ENCODE results near the gene RPL11.
"Not testable (repeated sequence)": the region's sequence is repeated elsewhere in the genome, so short reads cannot be mapped to it uniquely, and the experiment has no call there.

RPL11 gene

GRCh38 chr1:23685197-23685596 lies 6.4 kb upstream of the RPL11 start:
- H3K9ac ChIP-seq (ENCODE audit: low read depth, low read length, poor library complexity); H3K4me3 ChIP-seq (ENCODE audit: low read length in 2 of 2); H3K36me3 ChIP-seq (replicated peaks in 1 of 2; ENCODE audit: control insufficient read depth in 2 of 2, insufficient read depth in 2 of 2, low read length in 2 of 2); H3K79me1 ChIP-seq (ENCODE audit: low read depth, low read length); H2BK120ac ChIP-seq (ENCODE audit: low read depth, low read length); H3K23ac ChIP-seq (ENCODE audit: low read depth, low read length, poor library complexity); H4K91ac ChIP-seq (ENCODE audit: low read depth, low read length, poor library complexity); DNase-seq (ENCODE audit: low spot score); H3K4me2 ChIP-seq (ENCODE audit: insufficient read depth, low read length, poor library complexity, severe bottlenecking); H3K9me3 ChIP-seq (replicated peaks in 1 of 2; ENCODE audit: control insufficient read depth in 2 of 2, insufficient read depth in 1 of 2, low read depth in 1 of 2, low read length in 2 of 2); H2AK5ac ChIP-seq (ENCODE audit: low read depth, low read length); H3K4me1 ChIP-seq (ENCODE audit: control insufficient read depth in 2 of 2, insufficient read depth in 1 of 2, low read depth in 1 of 2, low read length in 2 of 2); H3K27ac ChIP-seq (replicated peaks; ENCODE audit: low read length); H3K27me3 ChIP-seq (ENCODE audit: control insufficient read depth in 3 of 3, insufficient read depth in 3 of 3, low read depth in 1 of 3, low read length in 3 of 3); H2BK15ac ChIP-seq (ENCODE audit: low read length); H3K4ac ChIP-seq (ENCODE audit: low read length); H4K8ac ChIP-seq (ENCODE audit: low read depth, low read length); H3K14ac ChIP-seq (ENCODE audit: low read length); H3K18ac ChIP-seq (ENCODE audit: low read length); H2BK12ac ChIP-seq (ENCODE audit: low read length); H2AFZ ChIP-seq (ENCODE audit: low read length); H2BK5ac ChIP-seq (ENCODE audit: low read length): not testable (repeated sequence)
- WGBS, 2 donors (ENCODE audit: extremely low coverage in 2 of 2, insufficient read length in 2 of 2, insufficient replicate concordance in 1 of 2), result no CpG with 5 or more reads among the region's 7 CpGs

- WGBS, 2 donors (ENCODE audit: extremely low coverage in 2 of 2, insufficient read length in 2 of 2, insufficient replicate concordance in 1 of 2), result no CpG with 5 or more reads among the region's 3 CpGs
- not testable (repeated sequence) for H2AK5ac ChIP-seq (ENCODE audit: low read depth, low read length); H3K9me3 ChIP-seq (replicated peaks in 1 of 2; ENCODE audit: control insufficient read depth in 2 of 2, insufficient read depth in 1 of 2, low read depth in 1 of 2, low read length in 2 of 2)
These were observed 3.9 kb upstream of the RPL11 start for GRCh38 chr1:23687680-23688079.

DNA sequence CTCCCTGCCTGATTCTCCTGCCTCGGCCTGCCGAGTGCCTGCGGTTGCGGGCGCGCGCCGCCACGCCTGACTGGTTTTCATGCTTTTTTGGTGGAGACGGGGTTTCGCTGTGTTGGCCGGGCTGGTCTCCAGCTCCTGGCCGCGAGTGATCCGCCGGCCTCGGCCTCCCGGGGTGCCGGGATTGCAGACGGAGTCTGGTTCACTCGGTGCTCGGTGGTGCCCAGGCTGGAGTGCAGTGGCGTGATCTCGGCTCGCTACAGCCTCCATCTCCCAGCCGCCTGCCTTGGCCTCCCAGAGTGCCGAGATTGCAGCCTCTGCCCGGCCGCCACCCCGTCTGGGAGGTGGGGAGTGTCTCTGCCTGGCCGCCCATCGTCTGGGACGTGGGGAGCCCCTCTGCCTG lies 3.3 kb upstream of the RPL11 start:
- not testable (repeated sequence) for H3K9ac ChIP-seq (ENCODE audit: low read depth, low read length, poor library complexity); H3K4me3 ChIP-seq (ENCODE audit: low read length in 2 of 2); H2BK12ac ChIP-seq (ENCODE audit: low read length); H3K9me3 ChIP-seq (replicated peaks in 1 of 2; ENCODE audit: control insufficient read depth in 2 of 2, insufficient read depth in 1 of 2, low read depth in 1 of 2, low read length in 2 of 2); DNase-seq (ENCODE audit: low spot score); H2AK5ac ChIP-seq (ENCODE audit: low read depth, low read length); H2BK15ac ChIP-seq (ENCODE audit: low read length); H3K14ac ChIP-seq (ENCODE audit: low read length); H3K27me3 ChIP-seq (ENCODE audit: control insufficient read depth in 3 of 3, insufficient read depth in 3 of 3, low read depth in 1 of 3, low read length in 3 of 3); H4K8ac ChIP-seq (ENCODE audit: low read depth, low read length); H2AFZ ChIP-seq (ENCODE audit: low read length); H3K4ac ChIP-seq (ENCODE audit: low read length); H3K4me2 ChIP-seq (ENCODE audit: insufficient read depth, low read length, poor library complexity, severe bottlenecking); H3K27ac ChIP-seq (replicated peaks; ENCODE audit: low read length); H2BK5ac ChIP-seq (ENCODE audit: low read length); H2BK120ac ChIP-seq (ENCODE audit: low read depth, low read length); H3K18ac ChIP-seq (ENCODE audit: low read length); H3K79me1 ChIP-seq (ENCODE audit: low read depth, low read length); H4K91ac ChIP-seq (ENCODE audit: low read depth, low read length, poor library complexity); H3K4me1 ChIP-seq (ENCODE audit: control insufficient read depth in 2 of 2, insufficient read depth in 1 of 2, low read depth in 1 of 2, low read length in 2 of 2); H3K23ac ChIP-seq (ENCODE audit: low read depth, low read length, poor library complexity)
- peaks cover 5 to 13% of the 10 kb centered on the region in 2 donors for H3K36me3 ChIP-seq (replicated peaks in 1 of 2; ENCODE audit: control insufficient read depth in 2 of 2, insufficient read depth in 2 of 2, low read length in 2 of 2)
- no CpG with 5 or more reads among the region's 33 CpGs for WGBS, 2 donors (ENCODE audit: extremely low coverage in 2 of 2, insufficient read length in 2 of 2, insufficient replicate concordance in 1 of 2)

More at GRCh38 chr1:23687680-23688079, 3.9 kb upstream of the RPL11 start:
- H3K27ac ChIP-seq (replicated peaks; ENCODE audit: low read length); H3K18ac ChIP-seq (ENCODE audit: low read length); H3K36me3 ChIP-seq (replicated peaks in 1 of 2; ENCODE audit: control insufficient read depth in 2 of 2, insufficient read depth in 2 of 2, low read length in 2 of 2); H2BK15ac ChIP-seq (ENCODE audit: low read length); H3K4me2 ChIP-seq (ENCODE audit: insufficient read depth, low read length, poor library complexity, severe bottlenecking); H2AFZ ChIP-seq (ENCODE audit: low read length); H3K4me1 ChIP-seq (ENCODE audit: control insufficient read depth in 2 of 2, insufficient read depth in 1 of 2, low read depth in 1 of 2, low read length in 2 of 2); DNase-seq (ENCODE audit: low spot score); H3K4me3 ChIP-seq (ENCODE audit: low read length in 2 of 2); H3K79me1 ChIP-seq (ENCODE audit: low read depth, low read length); H4K8ac ChIP-seq (ENCODE audit: low read depth, low read length); H3K23ac ChIP-seq (ENCODE audit: low read depth, low read length, poor library complexity); H3K9ac ChIP-seq (ENCODE audit: low read depth, low read length, poor library complexity); H2BK12ac ChIP-seq (ENCODE audit: low read length); H3K4ac ChIP-seq (ENCODE audit: low read length); H2BK120ac ChIP-seq (ENCODE audit: low read depth, low read length); H3K14ac ChIP-seq (ENCODE audit: low read length); H4K91ac ChIP-seq (ENCODE audit: low read depth, low read length, poor library complexity); H3K27me3 ChIP-seq (ENCODE audit: control insufficient read depth in 3 of 3, insufficient read depth in 3 of 3, low read depth in 1 of 3, low read length in 3 of 3); H2BK5ac ChIP-seq (ENCODE audit: low read length): not testable (repeated sequence)

GRCh38 chr1:23692308-23692871 lies 784 bp downstream of the RPL11 start:
- H2AK5ac ChIP-seq (ENCODE audit: low read depth, low read length), result no peak overlapping the region
- H2BK12ac ChIP-seq (ENCODE audit: low read length), result no peak overlapping the region
- no peak for DNase-seq (ENCODE audit: low spot score)
- H3K27ac ChIP-seq (replicated peaks; ENCODE audit: low read length), result no peak overlapping the region
- no peak overlapping the region for H4K91ac ChIP-seq (ENCODE audit: low read depth, low read length, poor library complexity)
- no peaks in the 10 kb centered on the region for H3K9me3 ChIP-seq (replicated peaks in 1 of 2; ENCODE audit: control insufficient read depth in 2 of 2, insufficient read depth in 1 of 2, low read depth in 1 of 2, low read length in 2 of 2)
- no peak overlapping the region for H2BK5ac ChIP-seq (ENCODE audit: low read length)
- H2AFZ ChIP-seq (ENCODE audit: low read length), result no peak overlapping the region
- peaks cover 5 to 11% of the 10 kb centered on the region in 2 donors for H3K4me1 ChIP-seq (ENCODE audit: control insufficient read depth in 2 of 2, insufficient read depth in 1 of 2, low read depth in 1 of 2, low read length in 2 of 2)
- H3K4me3 ChIP-seq (ENCODE audit: low read length in 2 of 2), result peak overlapping the region; percentile 93 to 95
- no peaks in the 10 kb centered on the region for H3K27me3 ChIP-seq (ENCODE audit: control insufficient read depth in 3 of 3, insufficient read depth in 3 of 3, low read depth in 1 of 3, low read length in 3 of 3)
- H3K14ac ChIP-seq (ENCODE audit: low read length), result no peak overlapping the region
- no peak overlapping the region for H4K8ac ChIP-seq (ENCODE audit: low read depth, low read length)
- peak overlapping the region; percentile 79 for H3K9ac ChIP-seq (ENCODE audit: low read depth, low read length, poor library complexity)
- H3K79me1 ChIP-seq (ENCODE audit: low read depth, low read length), result peaks cover 10% of the 10 kb centered on the region
- no peak overlapping the region for H3K4ac ChIP-seq (ENCODE audit: low read length)
- no peak overlapping the region for H3K18ac ChIP-seq (ENCODE audit: low read length)
- no CpG with 5 or more reads among the region's 17 CpGs for WGBS, 2 donors (ENCODE audit: extremely low coverage in 2 of 2, insufficient read length in 2 of 2, insufficient replicate concordance in 1 of 2)
- H3K4me2 ChIP-seq (ENCODE audit: insufficient read depth, low read length, poor library complexity, severe bottlenecking), result peak overlapping the region; percentile 88
- no peak overlapping the region for H2BK120ac ChIP-seq (ENCODE audit: low read depth, low read length)
- no peak overlapping the region for H3K23ac ChIP-seq (ENCODE audit: low read depth, low read length, poor library complexity)
- H2BK15ac ChIP-seq (ENCODE audit: low read length), result no peak overlapping the region
- H3K36me3 ChIP-seq (replicated peaks in 1 of 2; ENCODE audit: control insufficient read depth in 2 of 2, insufficient read depth in 2 of 2, low read length in 2 of 2), result peaks cover 36 to 54% of the 10 kb centered on the region in 2 donors
